Astrocyte (in vitro differentiated cells and primary cell): Measurements from ENCODE around the gene PEX16.

Experiments
- EZH2 ChIP-seq: IDR thresholded peaks from 2 replicates; pipeline ENCODE4 v1.6.1; 2012; ENCODE audit warnings: mild to moderate bottlenecking, low read length, inconsistent platforms; ENCODE audit not compliant: insufficient read depth
- TF ChIP-seq, protein P1 (sequence below): IDR thresholded peaks from 2 replicates; pipeline ENCODE4 v1.5.1; 2011; ENCODE audit warnings: low read depth, mild to moderate bottlenecking, inconsistent platforms, low read length, moderate library complexity; ENCODE audit not compliant: insufficient read depth

GRCh38 chr11:45920531-45921477 lies 3.1 kb upstream of the PEX16 start:
- TF ChIP-seq, protein P1, sequence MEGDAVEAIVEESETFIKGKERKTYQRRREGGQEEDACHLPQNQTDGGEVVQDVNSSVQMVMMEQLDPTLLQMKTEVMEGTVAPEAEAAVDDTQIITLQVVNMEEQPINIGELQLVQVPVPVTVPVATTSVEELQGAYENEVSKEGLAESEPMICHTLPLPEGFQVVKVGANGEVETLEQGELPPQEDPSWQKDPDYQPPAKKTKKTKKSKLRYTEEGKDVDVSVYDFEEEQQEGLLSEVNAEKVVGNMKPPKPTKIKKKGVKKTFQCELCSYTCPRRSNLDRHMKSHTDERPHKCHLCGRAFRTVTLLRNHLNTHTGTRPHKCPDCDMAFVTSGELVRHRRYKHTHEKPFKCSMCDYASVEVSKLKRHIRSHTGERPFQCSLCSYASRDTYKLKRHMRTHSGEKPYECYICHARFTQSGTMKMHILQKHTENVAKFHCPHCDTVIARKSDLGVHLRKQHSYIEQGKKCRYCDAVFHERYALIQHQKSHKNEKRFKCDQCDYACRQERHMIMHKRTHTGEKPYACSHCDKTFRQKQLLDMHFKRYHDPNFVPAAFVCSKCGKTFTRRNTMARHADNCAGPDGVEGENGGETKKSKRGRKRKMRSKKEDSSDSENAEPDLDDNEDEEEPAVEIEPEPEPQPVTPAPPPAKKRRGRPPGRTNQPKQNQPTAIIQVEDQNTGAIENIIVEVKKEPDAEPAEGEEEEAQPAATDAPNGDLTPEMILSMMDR, result no peak
- TF ChIP-seq EZH2, result no peak
